ENCODE data around the gene BBS7. TPM values are rescaled to one million over a fixed set of nuclear protein-coding genes. Genes with fewer than 3 reads are reported as not detected.

BBS7 gene
- total and polyA plus RNA-seq, 10 of the 15 experiments (the other 5 are each of a cell fraction or from before 2014, with no cell fraction given): 5.2 to 15.2 (median 9.0) TPM

- POLR2A ChIA-PET: interaction anchor here (1.0 to 3.6 kb wide), 4 partner anchors 11 to 22 kb away, joined by 3 to 19 read pairs (median 8); partner anchors contain the start of gene EXOSC9
- no peak for FAIRE-seq
Measured at GRCh38 chr4:121778991-121779628, 91.2 kb downstream of the BBS7 start.

More at GRCh38 chr4:121778991-121779628, 91.2 kb downstream of the BBS7 start:
- in situ Hi-C loops (cut with MboI) (no loop called here), intact Hi-C loops (cut with micrococcal nuclease; ENCODE audit: unreplicated experiment) (no loop called here)
- Histone ChIP-seq H3K79me2 (ENCODE audit: control insufficient read depth, insufficient read depth, low read length) (no peaks in the 10 kb centered on the region), H3K4me2 (ENCODE audit: control insufficient read depth, insufficient read depth) (no peak overlapping the region), H3K27me3 (replicated peaks in 1 of 2; ENCODE audit: control insufficient read depth in 2 of 2, insufficient read depth in 2 of 2, low read length in 1 of 2) (no peaks in the 10 kb centered on the region; a peak in 1 of 4 replicates), H3K27ac (ENCODE audit: control insufficient read depth, insufficient read depth) (no peak overlapping the region), H3K36me3 (ENCODE audit: control insufficient read depth in 2 of 2, insufficient read depth in 2 of 2, low read length in 1 of 2) (no peaks in the 10 kb centered on the region), H3K9ac (ENCODE audit: control insufficient read depth, insufficient read depth, low read length) (no peak overlapping the region), H4K20me1 (ENCODE audit: control insufficient read depth, insufficient read depth) (no peaks in the 10 kb centered on the region), H3K9me3 (replicated peaks; ENCODE audit: control insufficient read depth, insufficient read depth, low read length) (no peaks in the 10 kb centered on the region), H2AFZ (ENCODE audit: control insufficient read depth, low read depth, low read length) (no peak overlapping the region), H3K4me1 (ENCODE audit: control insufficient read depth, insufficient read depth, low read length) (peaks cover 12% of the 10 kb centered on the region), H3K4me3 (no peak overlapping the region)
- BruUV-seq (replicated peaks): no TSS peak
- ChIA-PET CTCF (interaction anchor here (0.7 to 2.0 kb wide), 5 partner anchors 9 to 82 kb away, joined by 3 to 6 read pairs (median 5); partner anchors contain the start of gene ANXA5), SMC1A (ENCODE audit: uncharacterized antibody, unreplicated experiment) (interaction anchor here (1.2 to 3.9 kb wide), 8 partner anchors 11 to 45 kb away, joined by 3 to 36 read pairs (median 12); partner anchors contain the start of genes CCNA2, EXOSC9 and SMIM43), RAD21 (ENCODE audit: unreplicated experiment) (interaction anchor here (1.0 to 4.0 kb wide), 3 partner anchors 16 to 45 kb away, joined by 4 to 28 read pairs (median 9); partner anchors contain the start of genes CCNA2 and EXOSC9)
- no peak for DNase-seq (ENCODE audit: low read depth, low spot score)
- 87% methylated on average over 8 of the region's 8 CpGs for WGBS (ENCODE audit: insufficient coverage, insufficient replicate concordance, low lambda C conversion rate, missing lambda C conversion rate)
- peak; percentile 11; the same call in 2 of the 3 replicates for ATAC-seq
- TF ChIP-seq EP300 (IDR thresholded peaks at IDR 0.05; ENCODE audit: borderline replicate concordance in 1 of 2, control insufficient read depth in 1 of 2, low read depth in 2 of 2, low read length in 2 of 2) (no peak), CBX5 (IDR thresholded peaks at IDR 0.05; ENCODE audit: low read depth) (no peak), BMI1 (IDR thresholded peaks at IDR 0.05; ENCODE audit: borderline replicate concordance) (no peak), HDGF (IDR thresholded peaks at IDR 0.05) (no peak), MLLT1 (IDR thresholded peaks at IDR 0.05) (peak; percentile 74), RELA (IDR thresholded peaks at IDR 0.05; ENCODE audit: borderline replicate concordance, partially characterized antibody) (no peak)
